Lung (tissue), 12 donors: ENCODE measurements around the gene CAMK2B. TPM values are rescaled to one million over a fixed set of nuclear protein-coding genes. Genes with fewer than 3 reads are reported as not detected.

ENCODE experiments used
- ATAC-seq: fragments of 200-7000 bp; cut with Tn5 transposase; one replicate; pipeline ENCODE4 v1.9.1; 2020; ENCODE audit warnings: moderate number of reproducible peaks; ENCODE audit not compliant: insufficient read depth, low FRiP score
- DNase-seq, 3 donors: peaks; one replicate each; pipeline ENCODE4 v3.0.0-alpha.2; 2013 to 2017
- H3K27ac ChIP-seq, 2 donors: one replicate each; pipeline ENCODE4 v1.5.1; 2013; ENCODE audit warnings: mild to moderate bottlenecking in 2 of 2, moderate library complexity in 2 of 2, control low read depth in 1 of 2, inconsistent platforms in 1 of 2, low read depth in 1 of 2, low read length in 1 of 2
- H3K27me3 ChIP-seq, 3 donors: one replicate each; pipeline ENCODE4 v1.5.1; 2013; ENCODE audit warnings: low read length in 2 of 3; ENCODE audit not compliant: control insufficient read depth in 3 of 3, insufficient read depth in 3 of 3
- H3K36me3 ChIP-seq, 4 donors: one replicate each; pipeline ENCODE4 v1.5.1; 2013; ENCODE audit warnings: low read length in 4 of 4, mild to moderate bottlenecking in 1 of 4, moderate library complexity in 1 of 4; ENCODE audit not compliant: control insufficient read depth in 4 of 4, insufficient read depth in 4 of 4
- H3K4me1 ChIP-seq, 5 donors: one replicate each; pipeline ENCODE4 v1.5.1; 2013; ENCODE audit warnings: low read length in 5 of 5, mild to moderate bottlenecking in 2 of 5, moderate library complexity in 1 of 5; ENCODE audit not compliant: control insufficient read depth in 5 of 5, insufficient read depth in 5 of 5
- H3K4me3 ChIP-seq: one replicate; pipeline ENCODE4 v1.5.1; 2013; ENCODE audit warnings: mild to moderate bottlenecking, control low read depth, moderate library complexity
- H3K9ac ChIP-seq, 2 donors: one replicate each; pipeline ENCODE4 v1.5.1; 2013; ENCODE audit warnings: low read length in 2 of 2, control low read depth in 1 of 2; ENCODE audit not compliant: insufficient read depth in 1 of 2
- H3K9me3 ChIP-seq, 4 donors: one replicate each; pipeline ENCODE4 v1.5.1; 2013; ENCODE audit warnings: low read length in 3 of 4, mild to moderate bottlenecking in 1 of 4, moderate library complexity in 1 of 4; ENCODE audit not compliant: control insufficient read depth in 4 of 4, insufficient read depth in 3 of 4
- CTCF ChIP-seq: IDR thresholded peaks from 2 replicates; pipeline ENCODE4 v1.5.1; 2012; ENCODE audit warnings: mild to moderate bottlenecking; ENCODE audit errors: control extremely low read depth, extremely low read depth
- WGBS, 2 donors: extraction: QIAGEN DNeasy Blood & Tissue Kit; methylation state at CpG; one replicate each; pipeline ENCODE4 v1.1.7; 2013; 5-methylcytosine and 5-hydroxymethylcytosine counted together
- polyA plus RNA-seq, 2 donors: library from polyadenylated mRNA; stranded (reverse); fragments of 200-250 nt; gene quantifications; one replicate each; pipeline ENCODE4 v1.2.1, GENCODE V29; 2013
- total RNA-seq, 2 donors: library from RNA; depleted of rRNA in 1 of 2; stranded (reverse); fragments of >200 nt in 1 of 2; gene quantifications; one replicate each; pipeline ENCODE4 v1.2.1, GENCODE V29; 2014 to 2021
- donor health status: control.
- donor health status: control.
- donor health status: Bipolar disorder and iron deficiency.
- donor health status: healthy.
- donor health status: DM: yes; HTN: yes; CAD: no.

Gene CAMK2B
- total and polyA plus RNA-seq, 4 donors: 0.12 to 0.80 (median 0.33) TPM

GRCh38 chr7:44221231-44221791 is 104.1 kb downstream of the CAMK2B start:
- WGBS, 2 donors: 60 to 75% methylated on average over 27 to 30 of the region's 30 CpGs
- Histone ChIP-seq H3K4me1 (peaks cover 0 to 12% (median 0%) of the 10 kb centered on the region in 5 donors), H3K27me3 (peaks cover 0 to 10% (median 2%) of the 10 kb centered on the region in 3 donors), H3K36me3 (no peaks in the 10 kb centered on the region), H3K9ac (no peak overlapping the region), H3K4me3 (no peak overlapping the region), H3K27ac (no peak overlapping the region), H3K9me3 (peaks cover 0 to 14% (median 0%) of the 10 kb centered on the region in 4 donors)
- no peak for TF ChIP-seq CTCF
- DNase-seq (peak in 1 of 3 donors; percentile 8), ATAC-seq (no peak)

GRCh38 chr7:44220358-44221112 is 104.9 kb downstream of the CAMK2B start:
- no peak overlapping the region for H3K4me3 ChIP-seq
- no peak overlapping the region for H3K27ac ChIP-seq
- DNase-seq: no peak
- peaks cover 0 to 4% (median 0%) of the 10 kb centered on the region in 3 donors for H3K27me3 ChIP-seq
- ATAC-seq: no peak
- TF ChIP-seq CTCF: no peak
- H3K9ac ChIP-seq: no peak overlapping the region
- peaks cover 0 to 12% (median 0%) of the 10 kb centered on the region in 5 donors for H3K4me1 ChIP-seq
- 83 to 88% methylated on average over 24 of the region's 24 CpGs for WGBS, 2 donors
- H3K36me3 ChIP-seq: no peaks in the 10 kb centered on the region
- peaks cover 0 to 14% (median 0%) of the 10 kb centered on the region in 4 donors for H3K9me3 ChIP-seq

- no peak for ATAC-seq
- no peak overlapping the region for H3K9ac ChIP-seq
- H3K27ac ChIP-seq: no peak overlapping the region
- no peaks in the 10 kb centered on the region for H3K36me3 ChIP-seq
- no peak overlapping the region for H3K4me3 ChIP-seq
- 92 to 95% methylated on average over 26 of the region's 26 CpGs for WGBS, 2 donors
- peaks cover 0 to 9% (median 0%) of the 10 kb centered on the region in 5 donors for H3K4me1 ChIP-seq
- peaks cover 0 to 4% (median 0%) of the 10 kb centered on the region in 3 donors for H3K27me3 ChIP-seq
- no peak for TF ChIP-seq CTCF
- no peak for DNase-seq
- H3K9me3 ChIP-seq: peaks cover 0 to 14% (median 0%) of the 10 kb centered on the region in 4 donors
Measured at GRCh38 chr7:44220046-44220357, 105.4 kb downstream of the CAMK2B start.
